ENCODE data around the gene LRP1B. TPM values are rescaled to one million over a fixed set of nuclear protein-coding genes. Genes with fewer than 3 reads are reported as not detected.

The LRP1B gene
- total RNA-seq, 1 donor from 2014 or later = 0.54 TPM

GRCh38 chr2:140734992-140735391 lies 1395.8 kb downstream of the LRP1B start:
- no peak overlapping the region for H3K27ac Mint-ChIP-seq (ENCODE audit: unreplicated experiment)
- peaks cover 6% of the 10 kb centered on the region for H3K9me3 Mint-ChIP-seq
- no peaks in the 10 kb centered on the region for H3K36me3 Mint-ChIP-seq (ENCODE audit: low read depth)

GRCh38 chr2:140718999-140719398 lies 1411.8 kb downstream of the LRP1B start:
- Mint-ChIP-seq H3K4me3 (no peak overlapping the region), H3K36me3 (ENCODE audit: low read depth) (no peaks in the 10 kb centered on the region), H3K27ac (ENCODE audit: unreplicated experiment) (no peak overlapping the region), H3K27me3 (ENCODE audit: low read depth) (no peaks in the 10 kb centered on the region), H3K9me3 (no peaks in the 10 kb centered on the region), H3K4me1 (no peaks in the 10 kb centered on the region)
- DNase-seq (ENCODE audit: low read depth, low spot score) = no peak
- no peak for TF ChIP-seq CTCF (conservative IDR thresholded peaks at IDR 0.05)

More at GRCh38 chr2:140734992-140735391, 1395.8 kb downstream of the LRP1B start:
- Mint-ChIP-seq H3K4me1 (no peaks in the 10 kb centered on the region), H3K4me3 (no peak overlapping the region), H3K27me3 (ENCODE audit: low read depth) (no peaks in the 10 kb centered on the region)
- no peak for TF ChIP-seq CTCF (conservative IDR thresholded peaks at IDR 0.05)
- DNase-seq (ENCODE audit: low read depth, low spot score) = no peak

GRCh38 chr2:140717481-140717880 lies 1413.3 kb downstream of the LRP1B start:
- no peak for DNase-seq (ENCODE audit: low read depth, low spot score)
- Mint-ChIP-seq H3K36me3 (ENCODE audit: low read depth) (no peaks in the 10 kb centered on the region), H3K4me3 (no peak overlapping the region), H3K4me1 (no peaks in the 10 kb centered on the region), H3K27ac (ENCODE audit: unreplicated experiment) (no peak overlapping the region), H3K27me3 (ENCODE audit: low read depth) (no peaks in the 10 kb centered on the region), H3K9me3 (no peaks in the 10 kb centered on the region)
- no peak for TF ChIP-seq CTCF (conservative IDR thresholded peaks at IDR 0.05)

GRCh38 chr2:140714586-140714985 lies 1416.2 kb downstream of the LRP1B start:
- TF ChIP-seq CTCF (conservative IDR thresholded peaks at IDR 0.05) = no peak
- no peak for DNase-seq (ENCODE audit: low read depth, low spot score)
- H3K27ac Mint-ChIP-seq (ENCODE audit: unreplicated experiment) = no peak overlapping the region
- H3K27me3 Mint-ChIP-seq (ENCODE audit: low read depth) = no peaks in the 10 kb centered on the region
- no peaks in the 10 kb centered on the region for H3K9me3 Mint-ChIP-seq
- no peaks in the 10 kb centered on the region for H3K36me3 Mint-ChIP-seq (ENCODE audit: low read depth)
- H3K4me1 Mint-ChIP-seq = no peaks in the 10 kb centered on the region
- H3K4me3 Mint-ChIP-seq = no peak overlapping the region

- TF ChIP-seq CTCF (conservative IDR thresholded peaks at IDR 0.05) = no peak
- Mint-ChIP-seq H3K36me3 (ENCODE audit: low read depth) (no peaks in the 10 kb centered on the region), H3K9me3 (no peaks in the 10 kb centered on the region), H3K4me3 (no peak overlapping the region), H3K27ac (ENCODE audit: unreplicated experiment) (no peak overlapping the region), H3K27me3 (ENCODE audit: low read depth) (no peaks in the 10 kb centered on the region), H3K4me1 (no peaks in the 10 kb centered on the region)
- DNase-seq (ENCODE audit: low read depth, low spot score) = no peak
These were observed 1418.9 kb downstream of the LRP1B start for GRCh38 chr2:140711867-140712266.

- TF ChIP-seq CTCF (conservative IDR thresholded peaks at IDR 0.05) = no peak
- no peak overlapping the region for H3K4me3 Mint-ChIP-seq
- H3K4me1 Mint-ChIP-seq = no peaks in the 10 kb centered on the region
- H3K36me3 Mint-ChIP-seq (ENCODE audit: low read depth) = no peaks in the 10 kb centered on the region
- peaks cover 3% of the 10 kb centered on the region for H3K9me3 Mint-ChIP-seq
- no peak for DNase-seq (ENCODE audit: low read depth, low spot score)
- no peak overlapping the region for H3K27ac Mint-ChIP-seq (ENCODE audit: unreplicated experiment)
- no peaks in the 10 kb centered on the region for H3K27me3 Mint-ChIP-seq (ENCODE audit: low read depth)
These were observed 1429.1 kb downstream of the LRP1B start for GRCh38 chr2:140701726-140702125.

All from neural crest cell (in vitro differentiated cells).